ENCODE measurements around the gene OR3A1.
"Not testable (repeated sequence)": the region's sequence is repeated elsewhere in the genome, so short reads cannot be mapped to it uniquely, and the experiment has no call there.

The OR3A1 gene, protein sequence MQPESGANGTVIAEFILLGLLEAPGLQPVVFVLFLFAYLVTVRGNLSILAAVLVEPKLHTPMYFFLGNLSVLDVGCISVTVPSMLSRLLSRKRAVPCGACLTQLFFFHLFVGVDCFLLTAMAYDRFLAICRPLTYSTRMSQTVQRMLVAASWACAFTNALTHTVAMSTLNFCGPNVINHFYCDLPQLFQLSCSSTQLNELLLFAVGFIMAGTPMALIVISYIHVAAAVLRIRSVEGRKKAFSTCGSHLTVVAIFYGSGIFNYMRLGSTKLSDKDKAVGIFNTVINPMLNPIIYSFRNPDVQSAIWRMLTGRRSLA

DNA sequence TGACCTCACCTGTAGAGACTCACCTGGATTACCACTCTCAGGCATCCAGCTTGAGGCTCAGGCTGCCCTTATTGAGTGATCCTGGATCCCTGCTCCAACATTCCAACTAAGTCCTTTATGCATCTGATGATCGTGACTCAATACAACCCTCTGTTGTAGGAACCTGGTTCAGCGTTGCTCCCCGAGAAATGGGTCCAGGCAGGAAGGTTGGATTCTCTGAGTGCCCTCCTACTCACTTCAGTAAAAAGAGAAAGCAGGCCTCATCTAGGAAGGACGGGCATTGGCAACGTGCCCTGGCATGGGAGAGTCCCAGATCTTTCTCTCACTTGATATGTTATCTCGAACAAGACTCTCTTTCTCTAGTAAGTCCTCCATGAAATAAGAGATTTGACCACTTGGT is at the start of gene OR3A1:
TSS of gene OR3A1 (minus strand) at position 101 of the 400 bp plus-strand sequence. CDS start 5,778 bp downstream, outside the sequence.
- DNase-seq (ENCODE audit: low spot score), result no peak

- DNase-seq (ENCODE audit: low spot score), result not testable (repeated sequence)
These were observed 44.6 kb upstream of the OR3A1 start for GRCh38 chr17:3342782-3343181.

DNA sequence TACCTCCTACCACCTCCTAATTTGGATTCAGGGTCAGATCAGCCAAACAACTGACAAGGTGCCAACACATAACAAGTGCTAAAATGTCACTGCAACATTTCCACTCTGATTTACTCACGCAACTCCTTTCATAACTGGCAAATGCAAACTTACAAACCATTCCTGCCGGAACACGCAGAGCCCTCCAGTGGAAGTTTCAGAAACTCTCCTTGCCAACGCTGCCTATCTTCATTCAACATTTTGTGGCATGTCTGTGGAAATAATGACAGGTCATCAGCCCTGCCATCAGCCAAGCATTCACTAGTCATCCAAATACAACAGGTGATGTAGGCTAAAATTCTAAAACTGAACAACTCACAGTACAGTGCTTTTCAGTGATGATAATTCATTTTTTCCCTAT is 37.7 kb upstream of the OR3A1 start:
- DNase-seq (ENCODE audit: low spot score), result peak; percentile 61

DNA sequence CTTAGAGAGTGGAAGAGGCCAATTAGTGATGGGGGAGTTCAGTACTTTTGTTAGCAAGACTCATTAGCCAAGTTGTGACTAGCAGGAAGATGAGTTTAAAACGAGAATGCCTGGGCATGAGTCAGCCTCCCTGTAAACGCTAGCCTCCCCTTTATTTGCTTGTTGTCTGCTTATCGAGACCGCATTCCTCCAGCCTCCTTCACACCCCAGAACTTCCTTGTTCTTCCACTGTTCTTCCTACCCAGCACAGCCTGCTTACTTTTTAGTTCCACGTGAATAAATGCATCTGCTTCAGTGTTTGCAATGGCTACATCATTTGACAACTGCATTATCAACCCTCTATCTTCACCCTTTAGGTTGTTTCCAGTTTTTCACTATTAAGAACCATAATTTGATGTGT is 20.2 kb upstream of the OR3A1 start:
- peak; percentile 34 for DNase-seq (ENCODE audit: low spot score)

DNA sequence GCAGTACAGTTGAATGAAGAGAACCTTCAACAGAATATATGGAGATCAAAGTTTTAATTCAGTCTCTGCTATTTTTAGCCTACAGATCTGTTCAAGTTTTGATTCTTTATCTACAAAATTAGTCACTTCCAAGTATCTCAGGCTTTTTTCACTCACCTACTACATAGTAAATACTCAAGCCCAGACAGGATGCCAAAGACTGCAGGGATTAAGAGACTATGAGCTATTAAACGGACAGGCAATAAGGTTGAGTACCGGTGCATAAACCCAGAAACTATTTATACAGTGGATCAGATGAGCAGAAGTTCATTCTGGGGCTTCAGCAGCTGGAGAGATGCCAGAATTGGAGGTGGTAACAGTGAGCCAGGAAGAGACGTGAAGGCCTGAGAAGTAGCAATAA is 18.7 kb upstream of the OR3A1 start:
- no peak for DNase-seq (ENCODE audit: low spot score)

DNA sequence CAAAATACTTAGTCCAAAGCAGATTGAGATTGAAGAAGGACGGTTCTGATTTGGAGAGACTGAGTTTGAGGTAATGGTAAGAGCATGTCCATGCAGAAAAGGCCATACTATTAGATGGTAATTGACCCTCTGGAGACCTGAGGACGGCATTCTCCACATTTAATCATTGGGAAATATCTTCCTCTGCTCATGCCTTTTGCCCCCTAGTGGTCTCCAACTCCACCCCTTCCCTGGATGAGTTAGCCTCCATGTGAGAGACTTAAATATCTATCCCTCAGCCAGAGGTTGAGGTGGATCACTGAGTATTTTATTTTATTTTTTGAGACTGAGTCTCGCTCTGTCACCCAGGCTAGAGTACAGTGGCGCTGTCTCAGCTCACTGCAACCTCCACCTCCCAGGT is 10.4 kb upstream of the OR3A1 start:
- DNase-seq (ENCODE audit: low spot score), result no peak

- no peak for DNase-seq (ENCODE audit: low spot score)
These were observed 2.5 kb downstream of the OR3A1 start for GRCh38 chr17:3295632-3296031.

GRCh38 chr17:3293548-3293947 is 4.6 kb downstream of the OR3A1 start:
- not testable (repeated sequence) for DNase-seq (ENCODE audit: low spot score)

- no peak for DNase-seq (ENCODE audit: low spot score)
These were observed 15.3 kb downstream of the OR3A1 start for GRCh38 chr17:3282901-3283300.

DNA sequence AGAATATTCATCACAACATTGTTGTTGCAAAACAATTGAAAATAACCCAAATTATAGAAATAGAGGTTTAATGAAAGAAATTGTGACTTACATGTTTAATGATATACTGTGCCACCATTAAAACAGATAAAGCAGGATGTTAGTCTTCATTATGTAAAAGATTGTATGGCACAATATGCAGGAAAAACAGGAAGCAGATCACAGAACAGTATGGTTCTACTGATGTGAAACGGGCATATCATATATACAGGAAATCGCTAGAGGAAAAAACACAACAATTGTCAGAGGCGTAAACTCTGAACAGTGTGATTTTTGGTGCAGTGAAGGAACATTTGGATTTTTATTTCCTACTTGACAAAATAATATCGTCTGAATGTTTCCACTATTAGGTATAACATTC is 22.0 kb downstream of the OR3A1 start:
- no peak for DNase-seq (ENCODE audit: low spot score)

DNA sequence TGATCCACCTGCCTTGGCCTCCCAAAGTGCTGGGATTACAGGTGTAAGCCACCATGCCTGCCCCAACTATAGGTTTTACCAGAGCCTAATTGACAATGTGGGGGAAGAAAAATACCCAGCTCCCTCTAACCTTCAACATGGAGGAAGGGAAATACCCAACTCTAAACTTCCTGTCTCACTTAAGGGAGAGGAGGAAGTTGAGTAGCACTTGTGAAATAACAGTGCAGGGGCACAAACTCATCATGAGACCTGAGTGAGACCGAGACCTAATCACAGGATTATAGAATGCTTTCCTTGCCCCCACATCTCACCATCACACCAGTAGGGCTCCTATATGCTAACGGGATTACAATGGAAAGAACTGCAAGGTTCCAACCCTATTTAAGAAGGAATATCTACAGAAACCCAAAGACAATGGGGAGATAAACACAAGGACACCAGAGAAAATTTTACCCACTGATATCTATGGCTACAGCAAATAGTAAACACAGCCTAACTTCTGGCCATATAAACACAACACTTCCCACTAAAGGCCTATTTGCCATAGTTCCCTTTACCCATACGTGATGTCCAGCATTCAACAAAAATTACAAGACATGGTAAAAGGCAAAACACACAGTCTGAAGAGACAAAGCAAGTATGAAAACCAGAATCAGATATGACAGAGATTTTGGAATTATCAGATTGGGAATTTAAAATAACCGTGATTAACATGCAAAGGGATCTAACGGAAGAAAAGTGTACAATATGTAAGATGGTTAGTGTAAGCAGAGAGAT is 26.9 kb downstream of the OR3A1 start:
- DNase-seq (ENCODE audit: low spot score), result no peak

- no peak for DNase-seq (ENCODE audit: low spot score)
These were observed 37.6 kb downstream of the OR3A1 start for GRCh38 chr17:3260600-3260999.

GRCh38 chr17:3260163-3260562 is 38.0 kb downstream of the OR3A1 start:
- DNase-seq (ENCODE audit: low spot score), result no peak

DNA sequence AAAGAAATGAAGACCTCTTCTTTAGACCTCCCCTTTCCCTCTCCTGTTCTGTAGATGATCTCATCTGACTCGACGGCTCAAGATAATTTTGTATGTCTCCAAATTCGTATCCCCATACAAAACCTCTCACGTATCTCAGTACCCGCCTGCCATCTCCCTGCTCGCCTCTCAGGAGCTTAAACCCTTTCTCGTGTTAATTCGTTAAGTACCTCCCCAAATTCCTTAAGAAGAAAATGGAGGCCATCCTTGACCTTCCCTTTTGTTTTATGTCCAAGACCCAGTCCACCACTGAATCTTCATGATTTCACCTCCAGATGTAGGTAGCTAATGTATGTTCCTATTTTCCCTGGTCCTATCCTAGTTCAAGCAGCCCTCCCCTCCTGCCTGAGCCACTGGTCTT is 41.6 kb downstream of the OR3A1 start:
- DNase-seq (ENCODE audit: low spot score), result no peak

DNA sequence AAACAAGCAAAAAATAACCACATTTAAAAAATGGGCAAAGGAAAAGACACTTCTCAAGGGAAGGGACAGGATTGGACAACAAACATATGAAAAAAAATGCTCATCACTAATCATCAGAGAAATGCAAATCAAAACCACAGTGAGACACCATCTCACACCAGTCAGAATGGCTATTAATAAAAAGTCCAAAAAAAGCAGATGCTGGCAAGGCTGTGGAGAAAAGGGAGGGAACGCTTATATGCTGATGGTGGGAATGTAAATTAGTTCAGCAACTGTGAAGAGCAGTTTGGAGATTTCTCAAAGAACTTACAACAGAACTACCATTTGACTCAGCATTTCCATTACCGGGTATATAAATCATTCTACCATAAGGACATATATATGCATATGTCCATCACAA is 49.1 kb downstream of the OR3A1 start:
- not testable (repeated sequence) for DNase-seq (ENCODE audit: low spot score)

DNA sequence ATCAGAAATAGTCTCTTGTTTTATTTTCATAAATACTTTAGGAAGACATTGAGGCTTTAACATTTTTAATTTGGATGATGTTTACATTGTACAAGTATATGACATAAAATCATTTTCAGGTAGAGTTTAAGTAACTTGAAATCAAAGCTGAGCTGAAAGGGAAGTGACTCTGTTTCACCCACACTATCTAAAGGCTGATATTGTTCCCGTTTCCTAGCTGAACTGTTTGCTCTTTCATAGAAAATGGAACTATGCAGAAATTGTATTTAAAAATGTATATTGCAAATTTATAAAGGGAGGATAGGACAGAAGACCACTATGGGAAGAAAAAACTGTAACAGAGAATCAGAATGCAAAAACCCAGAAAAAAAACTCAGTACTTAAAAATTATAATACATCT is 53.3 kb downstream of the OR3A1 start:
- not testable (repeated sequence) for DNase-seq (ENCODE audit: low spot score)

GRCh38 chr17:3241044-3241443 is 57.1 kb downstream of the OR3A1 start:
- not testable (repeated sequence) for DNase-seq (ENCODE audit: low spot score)

Data from RKO (cell line).